WTC11 (cell line): Measurements from ENCODE around the gene ATP9A. TPM values are rescaled to one million over a fixed set of nuclear protein-coding genes. Genes with fewer than 3 reads are reported as not detected.

Experiments
- ATAC-seq: fragments of 200-7000 bp; cut with Tn5 transposase; 2 replicates; pipeline ENCODE4 v1.10.0; 2021; ENCODE audit warnings: mild to moderate bottlenecking, moderate library complexity
- CTCF ChIA-PET: fragments of 300-600 bp; sonication (Branson Sonifier 250); formaldehyde crosslinking; loops from one replicate; lab custom pipeline; 2021; ENCODE audit warnings: antibody characterized with exemption; lab: Charles Lee
- POLR2A ChIA-PET: fragments of 350-600 bp; sonication (Branson Sonifier 250); formaldehyde crosslinking; loops from one replicate; lab custom pipeline; 2021; ENCODE audit warnings: antibody characterized with exemption; lab: Charles Lee
- DNase-seq: peaks from one replicate; pipeline ENCODE4 v3.0.0; 2021; ENCODE audit warnings: low spot score
- H3K27ac Mint-ChIP-seq: 2 replicates; pipeline ENCODE4 v1.8.0; 2021; ENCODE audit warnings: mixed read lengths
- H3K27me3 Mint-ChIP-seq: 2 replicates; pipeline ENCODE4 v1.8.0; 2021; ENCODE audit warnings: low read depth, mild to moderate bottlenecking, moderate library complexity, mixed read lengths
- H3K36me3 Mint-ChIP-seq: 2 replicates; pipeline ENCODE4 v1.8.0; 2021; ENCODE audit warnings: mixed read lengths
- H3K4me1 Mint-ChIP-seq: 2 replicates; pipeline ENCODE4 v1.8.0; 2022; ENCODE audit warnings: mixed read lengths
- H3K4me3 Mint-ChIP-seq: 2 replicates; pipeline ENCODE4 v1.8.0; 2021; ENCODE audit warnings: mild to moderate bottlenecking, moderate library complexity, mixed read lengths
- H3K9me3 Mint-ChIP-seq: 2 replicates; pipeline ENCODE4 v1.8.0; 2021; ENCODE audit warnings: mixed read lengths
- ATF1 ChIP-seq: sonication (generic); formaldehyde crosslinking; IDR thresholded peaks from 2 replicates; pipeline ENCODE4 v1.8.1; 2023; ENCODE audit warnings: mild to moderate bottlenecking, moderate library complexity, missing genetic modification reagents
- ATF6 ChIP-seq: sonication (generic); formaldehyde crosslinking; IDR thresholded peaks from 2 replicates; pipeline ENCODE4 v1.8.1; 2023; ENCODE audit warnings: mild to moderate bottlenecking, missing genetic modification reagents
- CTCF ChIP-seq: fragments of 200-600 bp; IDR thresholded peaks from 2 replicates; pipeline ENCODE4 v1.8.0; 2022; ENCODE audit warnings: antibody characterized with exemption
- FOXJ3 ChIP-seq: sonication (generic); formaldehyde crosslinking; IDR thresholded peaks from 2 replicates; pipeline ENCODE4 v1.9.0; 2021; ENCODE audit warnings: missing genetic modification reagents, mild to moderate bottlenecking, borderline replicate concordance
- GTF2I ChIP-seq: fragments of 250-450 bp; sonication (Bioruptor Pico); conservative IDR thresholded peaks from 2 replicates; pipeline ENCODE4 v1.4.0; 2021; ENCODE audit warnings: mild to moderate bottlenecking
- IRF2 ChIP-seq: sonication (generic); formaldehyde crosslinking; IDR thresholded peaks from 2 replicates; pipeline ENCODE4 v1.8.0; 2022; ENCODE audit warnings: low read depth, missing genetic modification reagents, borderline replicate concordance
- MAX ChIP-seq: sonication (generic); formaldehyde crosslinking; IDR thresholded peaks from 2 replicates; pipeline ENCODE4 v1.8.0; 2022; ENCODE audit warnings: mild to moderate bottlenecking, missing genetic modification reagents
- MLX ChIP-seq: sonication (generic); formaldehyde crosslinking; IDR thresholded peaks from 2 replicates; pipeline ENCODE4 v1.8.1; 2023; ENCODE audit warnings: mild to moderate bottlenecking, missing genetic modification reagents, moderate library complexity
- MYBL2 ChIP-seq: sonication (generic); formaldehyde crosslinking; IDR thresholded peaks from 2 replicates; pipeline ENCODE4 v1.8.1; 2023; ENCODE audit warnings: mild to moderate bottlenecking, moderate library complexity, missing genetic modification reagents
- NFATC4 ChIP-seq: fragments of 250-450 bp; sonication (Bioruptor Pico); IDR thresholded peaks from 2 replicates; pipeline ENCODE4 v1.9.0; 2021; ENCODE audit warnings: mild to moderate bottlenecking
- NR2C2 ChIP-seq: sonication (generic); formaldehyde crosslinking; IDR thresholded peaks from 2 replicates; pipeline ENCODE4 v1.8.0; 2022; ENCODE audit warnings: mild to moderate bottlenecking, missing genetic modification reagents
- PRDM15 ChIP-seq: sonication (generic); formaldehyde crosslinking; IDR thresholded peaks from 2 replicates; pipeline ENCODE4 v1.8.0; 2022; ENCODE audit warnings: missing genetic modification reagents
- USF2 ChIP-seq: sonication (generic); formaldehyde crosslinking; IDR thresholded peaks from 2 replicates; pipeline ENCODE4 v1.8.1; 2023; ENCODE audit warnings: mild to moderate bottlenecking, missing genetic modification reagents, moderate library complexity
- ZMAT4 ChIP-seq: fragments of 250-450 bp; sonication (Bioruptor Pico); IDR thresholded peaks from 2 replicates; pipeline ENCODE4 v1.9.0; 2021; ENCODE audit warnings: mild to moderate bottlenecking
- ZNF121 ChIP-seq: sonication (generic); formaldehyde crosslinking; IDR thresholded peaks from 2 replicates; pipeline ENCODE4 v1.8.0; 2023; ENCODE audit warnings: missing genetic modification reagents
- ZNF281 ChIP-seq: sonication (generic); formaldehyde crosslinking; IDR thresholded peaks from 2 replicates; pipeline ENCODE4 v1.8.0; 2023; ENCODE audit warnings: mild to moderate bottlenecking, missing genetic modification reagents
- ZNF423 ChIP-seq: fragments of 250-450 bp; sonication (Bioruptor Pico); IDR thresholded peaks from 2 replicates; pipeline ENCODE4 v2.1.2; 2022; ENCODE audit warnings: mild to moderate bottlenecking, moderate library complexity
- total RNA-seq: library from RNA; stranded (reverse); gene quantifications from 3 replicates; pipeline ENCODE4 v1.2.3, GENCODE V29; 2021

ATP9A gene
- total RNA-seq, 1 experiment from 2014 or later = 5.0 TPM

GRCh38 chr20:51604851-51605250 is 163.3 kb downstream of the ATP9A start (continued):
- no peak for TF ChIP-seq PRDM15 (CRISPR knock-in tag)
- no peak for TF ChIP-seq MLX (CRISPR knock-in tag)
- no peak for TF ChIP-seq IRF2
- TF ChIP-seq ZMAT4 = no peak
- no peak for TF ChIP-seq FOXJ3 (CRISPR knock-in tag)
- TF ChIP-seq ATF1 (CRISPR knock-in tag) = no peak
- TF ChIP-seq NR2C2 = no peak
- TF ChIP-seq USF2 (CRISPR knock-in tag) = no peak
- TF ChIP-seq, all 79 proteins: peak for 0

- ChIA-PET POLR2A (no interaction called here), CTCF (no interaction called here)
- TF ChIP-seq ATF6 (CRISPR knock-in tag) (no peak), ZNF281 (CRISPR knock-in tag) (no peak), ZNF121 (no peak), NFATC4 (no peak), PRDM15 (CRISPR knock-in tag) (no peak), ZNF423 (CRISPR knock-in tag) (no peak), MAX (CRISPR knock-in tag) (no peak), CTCF (no peak), MYBL2 (CRISPR knock-in tag) (no peak), GTF2I (CRISPR knock-in tag) (no peak)
- Mint-ChIP-seq H3K9me3 (no peaks in the 10 kb centered on the region), H3K4me1 (peaks cover 22% of the 10 kb centered on the region), H3K27ac (no peak overlapping the region), H3K36me3 (no peaks in the 10 kb centered on the region), H3K27me3 (no peaks in the 10 kb centered on the region; the same call in 1 of the 2 replicates), H3K4me3 (no peak overlapping the region)
- ATAC-seq (no peak), DNase-seq (no peak)
Observed at GRCh38 chr20:51602131-51602530, 166.1 kb downstream of the ATP9A start.
